ENCODE data around the gene EEF1A2.
A peak's percentile ranks its signal among the peaks of the same experiment; 100 is the strongest.

EEF1A2 gene

DNA sequence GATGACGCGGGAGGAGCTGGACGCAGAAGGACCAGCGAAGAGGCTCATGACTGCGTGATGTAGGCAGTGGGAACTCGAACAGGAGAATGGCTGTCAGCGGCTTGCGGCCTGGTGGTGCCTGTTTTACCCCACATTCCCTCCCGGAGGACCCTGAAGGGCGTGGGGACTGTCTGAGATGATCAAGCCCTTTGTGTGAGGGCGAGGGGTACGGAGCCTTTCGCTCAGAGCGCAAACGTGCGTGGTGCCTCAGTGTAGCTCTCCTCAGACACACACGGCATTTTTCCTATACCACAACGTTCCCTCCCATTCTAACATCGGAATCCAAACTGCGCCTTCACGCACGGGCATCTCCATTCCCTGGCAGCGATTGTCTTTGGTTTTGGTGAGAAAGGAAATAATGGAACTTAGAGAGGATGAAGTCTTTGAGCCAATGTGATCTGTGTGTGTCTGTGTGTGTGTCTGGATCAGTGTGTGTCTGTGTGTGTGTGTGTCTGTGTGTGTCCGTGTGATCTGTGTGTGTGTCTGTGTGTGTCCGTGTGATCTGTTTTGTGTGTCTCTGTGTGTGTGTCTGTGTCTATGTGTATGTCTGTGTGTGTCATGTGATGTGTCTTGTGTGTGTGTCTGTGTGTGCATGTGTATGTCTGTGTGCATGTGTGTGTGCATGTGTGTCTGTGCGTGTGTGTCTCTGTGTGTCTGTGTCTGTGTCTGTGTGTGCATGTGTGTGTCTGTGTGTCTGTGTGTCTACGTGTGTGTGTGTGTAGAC, 33.0 kb upstream of the EEF1A2 start:
- Mint-ChIP-seq H3K27me3 (no peaks in the 10 kb centered on the region), H3K9me3 (no peaks in the 10 kb centered on the region), H3K4me1 (ENCODE audit: low read depth) (peaks cover 16% of the 10 kb centered on the region), H3K27ac (no peak overlapping the region), H3K4me3 (no peak overlapping the region), H3K36me3 (ENCODE audit: low read depth) (no peaks in the 10 kb centered on the region)
- DNase-seq: no peak

DNA sequence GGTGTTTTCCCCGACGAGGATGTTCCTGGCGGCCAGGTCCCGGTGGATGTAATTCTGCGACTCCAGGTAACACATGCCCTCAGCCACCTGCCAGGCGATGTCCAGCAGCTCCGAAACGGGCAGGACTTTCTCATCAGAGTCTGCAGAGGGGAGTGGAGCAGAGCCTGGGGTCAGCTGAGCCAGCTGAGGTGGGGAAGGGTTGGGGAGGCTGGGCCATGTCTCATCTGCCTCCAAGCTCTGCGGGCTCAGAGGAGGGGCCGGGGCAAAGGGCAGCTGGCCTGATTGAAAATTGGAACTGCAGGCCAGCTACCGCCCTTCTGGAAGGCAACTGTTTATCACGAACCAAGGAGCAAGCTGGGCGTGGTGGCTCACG, 31.9 kb upstream of the EEF1A2 start:
- no peak for DNase-seq
- no peak overlapping the region for H3K4me3 Mint-ChIP-seq
- H3K4me1 Mint-ChIP-seq (ENCODE audit: low read depth): peaks cover 13% of the 10 kb centered on the region
- no peaks in the 10 kb centered on the region for H3K36me3 Mint-ChIP-seq (ENCODE audit: low read depth)
- no peak overlapping the region for H3K27ac Mint-ChIP-seq
- H3K27me3 Mint-ChIP-seq: no peaks in the 10 kb centered on the region
- H3K9me3 Mint-ChIP-seq: no peaks in the 10 kb centered on the region

DNA sequence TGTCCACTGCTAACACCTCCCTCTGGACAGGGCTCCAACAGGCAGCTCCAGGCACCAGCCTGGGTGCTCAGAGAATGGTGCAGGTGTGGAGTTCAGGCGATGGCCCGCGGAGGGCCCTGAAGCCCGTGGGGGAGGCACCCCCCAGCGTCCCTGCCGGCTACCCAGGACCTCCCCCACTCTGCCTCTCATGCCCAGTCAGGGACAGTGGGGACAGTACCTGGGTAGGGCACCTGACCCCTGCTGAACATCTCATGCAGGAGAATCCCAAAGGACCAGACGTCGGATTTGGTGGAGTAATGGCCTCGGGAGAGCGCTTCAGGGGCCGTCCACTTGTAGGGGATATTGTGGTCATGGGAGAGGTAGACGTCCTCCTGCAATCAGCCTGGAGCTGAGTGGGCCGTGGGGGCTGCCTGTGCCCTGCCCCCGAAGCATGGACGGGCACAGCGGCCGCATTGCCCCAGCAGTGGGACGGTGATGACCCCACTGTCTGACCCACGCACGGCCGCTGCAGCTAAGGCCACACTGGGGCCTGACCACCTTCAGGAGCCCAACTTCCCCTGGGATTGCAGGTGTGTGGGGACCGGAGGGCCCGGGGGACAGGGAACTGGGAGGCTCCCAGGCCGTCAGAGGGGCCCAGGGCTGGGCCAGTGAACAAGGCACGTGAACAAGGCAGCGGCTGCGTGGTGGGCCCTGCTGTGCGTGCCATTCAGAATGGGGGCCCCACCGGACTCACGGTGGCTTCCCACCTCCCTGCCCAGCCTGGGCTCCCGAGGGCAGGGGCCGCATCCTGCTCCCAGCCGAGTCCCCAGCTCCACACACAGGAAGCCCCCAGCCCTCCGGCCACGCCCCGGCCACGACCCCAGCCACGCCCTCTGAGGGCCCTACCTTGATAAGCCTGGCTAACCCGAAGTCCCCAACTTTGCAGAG, 31.2 kb upstream of the EEF1A2 start:
- peaks cover 13% of the 10 kb centered on the region for H3K4me1 Mint-ChIP-seq (ENCODE audit: low read depth)
- no peak overlapping the region for H3K4me3 Mint-ChIP-seq
- H3K9me3 Mint-ChIP-seq: no peaks in the 10 kb centered on the region
- no peaks in the 10 kb centered on the region for H3K27me3 Mint-ChIP-seq
- DNase-seq: no peak
- no peaks in the 10 kb centered on the region for H3K36me3 Mint-ChIP-seq (ENCODE audit: low read depth)
- no peak overlapping the region for H3K27ac Mint-ChIP-seq

DNA sequence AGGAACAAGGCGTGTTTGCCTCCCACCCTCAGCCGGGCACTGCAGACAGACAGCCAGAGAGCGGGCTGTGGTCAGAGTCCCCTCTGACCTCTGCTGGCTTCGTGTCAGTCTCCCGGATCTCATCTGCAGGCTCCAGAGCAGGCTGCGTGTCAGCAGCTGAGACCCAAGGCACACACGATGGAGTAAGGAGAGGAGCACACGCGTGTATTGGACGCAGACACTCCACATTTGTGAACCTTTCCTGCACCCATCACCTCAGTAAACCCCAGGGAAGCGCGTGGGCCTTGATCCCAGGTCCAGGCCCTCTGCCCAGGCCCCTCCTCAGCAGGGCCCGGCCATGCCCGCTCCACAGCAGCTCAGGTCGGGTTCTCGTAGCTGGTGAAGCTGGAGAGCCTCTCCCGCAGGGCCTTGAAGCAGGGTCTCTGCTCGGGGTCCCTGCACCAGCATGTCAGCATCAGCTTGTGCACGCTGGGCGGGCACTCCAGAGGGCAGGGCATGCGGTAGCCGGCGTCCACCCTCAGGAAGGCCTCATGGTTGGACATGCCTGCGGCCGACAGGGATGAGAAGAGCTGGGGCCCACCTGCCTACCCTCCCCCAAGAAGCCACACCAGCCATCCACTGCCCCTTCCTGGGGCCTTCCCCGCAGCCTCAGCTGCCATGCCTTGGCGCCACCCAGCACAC, 30.4 kb upstream of the EEF1A2 start:
- no peak overlapping the region for H3K4me3 Mint-ChIP-seq
- no peaks in the 10 kb centered on the region for H3K27me3 Mint-ChIP-seq
- peaks cover 2% of the 10 kb centered on the region for H3K36me3 Mint-ChIP-seq (ENCODE audit: low read depth)
- H3K27ac Mint-ChIP-seq: no peak overlapping the region
- H3K9me3 Mint-ChIP-seq: no peaks in the 10 kb centered on the region
- peaks cover 13% of the 10 kb centered on the region for H3K4me1 Mint-ChIP-seq (ENCODE audit: low read depth)
- DNase-seq: peak; percentile 29

DNA sequence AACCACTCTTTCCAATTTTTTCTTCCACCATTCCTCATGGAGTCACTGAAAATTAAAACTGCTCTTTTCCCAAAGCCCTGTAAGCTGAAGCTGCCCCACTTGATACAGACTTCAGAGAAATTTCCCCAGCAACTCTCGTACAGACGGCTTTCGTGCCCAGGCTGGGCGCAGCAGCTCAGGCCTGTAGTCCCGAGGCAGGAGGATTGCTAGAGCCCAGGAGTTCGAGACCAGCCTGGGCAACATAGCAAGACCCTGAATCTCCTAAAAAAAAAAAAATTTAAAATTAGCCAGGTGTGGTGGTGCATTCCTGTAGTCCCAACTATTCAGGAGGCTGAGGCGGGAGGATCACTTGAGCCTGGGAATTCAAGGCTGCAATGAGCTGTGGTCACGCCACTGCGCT, 28.3 kb upstream of the EEF1A2 start:
- no peak overlapping the region for H3K4me3 Mint-ChIP-seq
- no peak overlapping the region for H3K27ac Mint-ChIP-seq
- DNase-seq: no peak
- H3K27me3 Mint-ChIP-seq: no peaks in the 10 kb centered on the region
- H3K4me1 Mint-ChIP-seq (ENCODE audit: low read depth): peaks cover 16% of the 10 kb centered on the region
- peaks cover 22% of the 10 kb centered on the region for H3K36me3 Mint-ChIP-seq (ENCODE audit: low read depth)
- H3K9me3 Mint-ChIP-seq: peaks cover 2% of the 10 kb centered on the region

DNA sequence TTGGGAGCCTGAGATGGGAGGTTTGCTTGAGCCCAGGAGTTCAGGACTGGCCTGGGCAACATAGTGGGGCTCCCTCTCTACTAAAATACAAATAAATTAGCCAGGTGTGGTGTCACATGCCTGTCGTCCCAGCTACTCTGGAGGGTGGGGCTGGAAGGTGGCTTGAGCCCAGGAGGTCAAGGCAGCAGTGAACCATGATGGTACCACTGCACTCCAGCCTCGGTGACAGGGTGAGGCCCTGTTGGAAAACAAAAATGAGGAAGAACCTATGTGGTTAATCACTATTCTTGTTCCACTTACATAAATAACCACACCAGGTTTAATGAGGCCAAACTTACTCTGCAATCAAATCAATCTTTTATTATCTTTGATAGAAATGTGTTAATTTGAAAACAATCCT, 27.1 kb upstream of the EEF1A2 start:
- peak; percentile 33 for DNase-seq

DNA sequence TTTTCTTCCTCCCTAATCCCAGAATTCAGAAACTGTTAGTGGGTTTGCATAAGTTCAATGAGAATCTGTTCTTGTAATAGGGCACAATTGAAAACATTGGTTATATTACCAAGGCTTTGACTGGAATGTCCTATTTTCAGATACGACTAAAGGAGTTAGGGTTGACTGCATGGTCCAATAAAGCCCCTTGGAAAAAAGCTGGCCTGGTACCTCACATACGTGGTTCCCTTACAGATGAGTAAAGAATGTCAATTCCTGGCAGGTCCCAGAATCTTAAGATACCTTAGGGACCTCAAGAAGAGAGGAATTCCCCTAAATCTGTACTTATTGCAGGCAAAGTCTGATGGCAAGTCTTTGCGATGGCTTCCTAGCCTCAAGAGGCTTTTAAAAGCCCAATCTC, 26.3 kb upstream of the EEF1A2 start:
- no peaks in the 10 kb centered on the region for H3K27me3 Mint-ChIP-seq
- H3K4me1 Mint-ChIP-seq (ENCODE audit: low read depth): peaks cover 19% of the 10 kb centered on the region
- no peak overlapping the region for H3K4me3 Mint-ChIP-seq
- H3K9me3 Mint-ChIP-seq: peaks cover 2% of the 10 kb centered on the region
- H3K27ac Mint-ChIP-seq: no peak overlapping the region
- DNase-seq: no peak
- H3K36me3 Mint-ChIP-seq (ENCODE audit: low read depth): peaks cover 31% of the 10 kb centered on the region

More for the DNA sequence above, 27.1 kb upstream of the EEF1A2 start:
- peaks cover 19% of the 10 kb centered on the region for H3K4me1 Mint-ChIP-seq (ENCODE audit: low read depth)
- H3K27me3 Mint-ChIP-seq: no peaks in the 10 kb centered on the region
- H3K4me3 Mint-ChIP-seq: no peak overlapping the region
- H3K27ac Mint-ChIP-seq: no peak overlapping the region
- H3K36me3 Mint-ChIP-seq (ENCODE audit: low read depth): peaks cover 31% of the 10 kb centered on the region
- peaks cover 2% of the 10 kb centered on the region for H3K9me3 Mint-ChIP-seq

DNA sequence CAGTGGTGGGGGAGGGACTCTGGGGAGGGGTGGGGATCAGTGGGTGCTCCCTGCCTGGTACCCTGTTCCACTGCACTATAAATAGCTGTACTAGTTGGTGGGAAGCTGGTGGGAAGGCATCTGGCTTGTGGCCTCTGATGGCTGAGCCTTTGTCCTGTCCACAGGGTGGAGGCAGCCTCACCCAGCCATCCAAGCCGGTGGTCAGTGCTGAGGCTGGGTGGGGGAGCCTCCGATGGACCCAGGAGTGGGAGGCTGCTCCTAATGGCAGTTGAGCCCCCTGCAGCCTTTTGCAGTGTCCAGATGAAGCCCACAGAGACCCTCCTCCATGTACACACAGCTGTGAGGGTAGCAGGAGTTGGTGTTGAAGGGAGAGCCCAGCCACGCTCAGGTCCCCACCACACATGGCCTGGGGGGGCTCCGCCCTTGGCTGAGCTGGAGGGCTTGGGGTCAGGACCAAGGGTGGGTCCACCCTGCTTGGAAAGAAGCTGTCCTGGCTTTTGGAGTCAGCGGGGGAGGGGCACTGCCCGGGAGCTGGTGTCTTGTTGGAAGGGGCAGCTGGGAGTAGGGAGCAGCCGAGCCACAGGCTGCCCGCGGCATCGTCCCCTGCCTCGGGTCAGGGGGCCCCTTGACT, 24.2 kb upstream of the EEF1A2 start:
- H3K36me3 Mint-ChIP-seq (ENCODE audit: low read depth): peaks cover 31% of the 10 kb centered on the region
- H3K9me3 Mint-ChIP-seq: peaks cover 2% of the 10 kb centered on the region
- peak; percentile 28 for DNase-seq
- H3K27me3 Mint-ChIP-seq: no peaks in the 10 kb centered on the region
- peak overlapping the region; percentile 65 for H3K4me3 Mint-ChIP-seq
- H3K4me1 Mint-ChIP-seq (ENCODE audit: low read depth): peaks cover 16% of the 10 kb centered on the region
- no peak overlapping the region for H3K27ac Mint-ChIP-seq

DNA sequence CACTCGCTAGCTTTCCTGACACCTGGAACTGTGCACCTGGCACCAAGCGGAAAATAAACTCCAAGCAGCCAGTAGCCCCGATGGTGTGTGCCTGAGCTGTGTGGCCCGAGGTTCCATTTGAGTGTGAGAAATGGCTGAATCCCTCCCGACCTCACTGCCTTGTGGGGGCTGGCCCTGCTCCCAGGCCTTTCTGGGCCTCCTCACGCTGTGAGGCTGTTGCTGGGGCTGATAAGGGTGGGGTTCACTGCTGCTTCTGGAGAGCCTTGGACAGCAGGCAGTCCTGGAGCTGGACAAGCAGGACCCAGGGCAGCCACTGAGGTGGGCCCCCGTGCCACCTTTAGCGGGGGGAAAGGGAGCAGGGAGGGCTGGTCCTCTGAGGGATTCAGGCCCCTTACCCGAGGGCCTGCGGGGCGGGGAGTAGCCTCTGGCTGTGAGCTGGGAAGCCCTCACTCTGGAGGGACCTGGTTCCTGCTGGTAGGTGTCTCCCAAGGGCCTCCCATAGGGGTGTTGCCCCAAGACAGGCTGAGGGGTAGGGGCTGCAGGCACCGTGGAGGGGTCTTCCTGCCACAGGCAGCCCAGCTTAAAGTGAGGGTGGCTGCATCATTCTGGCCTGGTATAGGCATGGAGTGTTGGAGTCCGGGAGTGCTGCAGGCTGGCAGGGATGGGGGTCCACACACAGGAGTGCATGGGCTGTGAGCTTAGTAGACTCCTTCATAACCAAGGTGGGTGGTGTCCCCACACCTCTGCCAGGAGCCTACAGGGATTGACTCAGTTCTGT, 23.4 kb upstream of the EEF1A2 start:
- peak overlapping the region; percentile 65 for H3K4me3 Mint-ChIP-seq
- H3K4me1 Mint-ChIP-seq (ENCODE audit: low read depth): peaks cover 11% of the 10 kb centered on the region

DNA sequence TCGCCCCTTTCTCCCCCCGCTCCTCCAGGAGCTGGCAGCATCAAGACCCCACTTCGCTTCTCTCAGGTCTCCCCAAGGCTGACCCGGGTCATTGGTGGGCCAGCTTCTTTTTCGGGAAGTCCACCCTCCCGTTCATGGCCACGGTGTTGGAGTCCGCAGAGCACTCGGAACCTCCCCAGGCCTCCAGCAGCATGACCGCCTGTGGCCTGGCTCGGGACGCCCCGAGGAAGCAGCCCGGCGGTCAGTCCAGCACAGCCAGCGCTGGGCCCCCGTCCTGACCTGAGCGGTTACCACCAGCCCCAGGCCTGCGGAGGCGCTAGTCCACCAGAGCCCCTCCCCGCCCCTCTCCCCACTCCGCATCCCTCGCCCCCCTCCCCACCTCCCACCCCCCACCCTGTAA, 22.7 kb upstream of the EEF1A2 start:
- Mint-ChIP-seq H3K4me3 (peak overlapping the region; percentile 82), H3K9me3 (peaks cover 2% of the 10 kb centered on the region), H3K27ac (peak overlapping the region; percentile 63), H3K27me3 (no peaks in the 10 kb centered on the region), H3K36me3 (ENCODE audit: low read depth) (peaks cover 31% of the 10 kb centered on the region), H3K4me1 (ENCODE audit: low read depth) (peaks cover 11% of the 10 kb centered on the region)
- no peak for DNase-seq

More for the DNA sequence above, 23.4 kb upstream of the EEF1A2 start:
- peaks cover 31% of the 10 kb centered on the region for H3K36me3 Mint-ChIP-seq (ENCODE audit: low read depth)
- DNase-seq: peak; percentile 30
- no peaks in the 10 kb centered on the region for H3K27me3 Mint-ChIP-seq
- H3K27ac Mint-ChIP-seq: peak overlapping the region; percentile 66
- peaks cover 2% of the 10 kb centered on the region for H3K9me3 Mint-ChIP-seq

DNA sequence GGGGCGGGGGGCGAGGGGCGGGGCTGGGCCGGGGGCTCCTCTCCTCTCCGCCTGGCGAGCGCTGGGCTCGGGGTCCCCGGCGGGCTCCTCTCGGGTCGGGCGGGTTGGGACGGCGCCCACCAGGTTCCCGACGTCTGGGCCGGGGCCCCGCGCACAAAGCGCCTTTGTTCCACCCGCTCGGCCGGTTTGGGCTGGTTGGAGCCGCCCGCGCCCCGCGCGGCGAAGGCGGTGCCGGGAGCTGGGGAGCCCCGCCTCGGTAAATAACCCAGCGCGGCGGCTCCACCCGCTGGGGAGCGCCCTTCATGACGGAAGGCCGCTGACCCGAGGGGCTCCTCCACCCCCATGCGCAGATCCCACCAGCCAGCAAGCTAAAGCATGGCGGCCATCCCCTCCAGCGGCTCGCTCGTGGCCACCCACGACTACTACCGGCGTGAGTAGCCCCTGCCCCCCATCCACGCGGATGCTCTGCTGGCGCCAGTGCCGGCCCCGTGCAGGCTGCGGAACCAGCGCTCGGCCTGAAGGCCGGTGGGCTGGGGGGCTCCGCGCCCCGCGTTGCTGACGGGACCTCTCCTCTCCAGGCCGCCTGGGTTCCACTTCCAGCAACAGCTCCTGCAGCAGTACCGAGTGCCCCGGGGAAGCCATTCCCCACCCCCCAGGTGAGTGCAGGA, 22.2 kb upstream of the EEF1A2 start:
- H3K27me3 Mint-ChIP-seq: no peaks in the 10 kb centered on the region
- DNase-seq: peak; percentile 85
- peak overlapping the region; percentile 63 for H3K27ac Mint-ChIP-seq
- peaks cover 31% of the 10 kb centered on the region for H3K36me3 Mint-ChIP-seq (ENCODE audit: low read depth)
- peak overlapping the region; percentile 82 for H3K4me3 Mint-ChIP-seq
- peaks cover 11% of the 10 kb centered on the region for H3K4me1 Mint-ChIP-seq (ENCODE audit: low read depth)
- peaks cover 2% of the 10 kb centered on the region for H3K9me3 Mint-ChIP-seq

DNA sequence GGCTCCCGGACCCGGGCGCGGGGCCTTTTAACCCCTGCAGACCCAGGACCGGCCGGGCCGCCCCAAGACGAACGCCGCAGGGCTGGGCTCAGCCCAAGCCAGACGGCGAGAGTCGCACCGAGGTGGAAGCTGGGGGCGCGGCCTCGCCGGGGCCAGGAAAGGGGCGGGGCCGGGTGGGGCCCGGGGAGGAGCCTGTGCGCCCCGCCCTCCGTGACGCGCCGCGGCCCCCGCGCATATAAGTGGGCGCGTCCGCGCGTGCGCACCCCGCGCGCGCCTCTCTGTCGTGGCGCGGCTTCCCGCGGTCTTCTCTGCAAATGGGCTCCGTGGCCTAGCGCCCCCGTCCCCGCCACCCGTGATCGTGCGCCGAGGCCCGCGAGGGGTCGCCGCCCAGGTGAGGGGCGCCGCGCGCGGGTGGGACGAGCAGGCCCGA, 21.6 kb upstream of the EEF1A2 start, which contains the start of gene PPDPF:
PPDPF (plus strand) TSS at position 262 of the 430 bp plus-strand sequence. CDS start 544 bp downstream, outside the sequence.
- Mint-ChIP-seq H3K27me3 (no peaks in the 10 kb centered on the region), H3K4me3 (peak within 1 kb of the TSS; percentile 82), H3K36me3 (ENCODE audit: low read depth) (peaks cover 31% of the 10 kb centered on the region), H3K4me1 (ENCODE audit: low read depth) (peaks cover 11% of the 10 kb centered on the region), H3K9me3 (peaks cover 2% of the 10 kb centered on the region), H3K27ac (peak within 1 kb of the TSS; percentile 63)
- DNase-seq: peak; percentile 92

Data from activated T-cell treated with anti-CD3 and anti-CD28 coated beads, Interleukin-2, amount 50 U/mL, for 24 hours (primary cell).